ACC112 (cell line): ENCODE data around the gene KLHL17.

ENCODE experiments used
- H2AFZ ChIP-seq: fragments of 200-600 bp; sonication (generic); one replicate; pipeline ENCODE4 v1.6.0; 2017; ENCODE audit warnings: antibody characterized with exemption, low read length; ENCODE audit not compliant: unreplicated experiment
- H3K27ac ChIP-seq: fragments of 200-600 bp; sonication (generic); 2 replicates; pipeline ENCODE4 v1.5.1; 2014; ENCODE audit warnings: low read depth, mild to moderate bottlenecking, antibody characterized with exemption, low read length, moderate library complexity
- H3K27me3 ChIP-seq: fragments of 200-600 bp; sonication (generic); 2 replicates; pipeline ENCODE4 v1.6.1; 2014; ENCODE audit warnings: mild to moderate bottlenecking, antibody characterized with exemption, low read length, moderate library complexity, mixed read lengths; ENCODE audit not compliant: insufficient read depth
- H3K36me3 ChIP-seq: fragments of 200-600 bp; sonication (generic); 2 replicates; pipeline ENCODE4 v1.6.1; 2016; ENCODE audit warnings: mild to moderate bottlenecking, antibody characterized with exemption, low read length, moderate library complexity, mixed read lengths; ENCODE audit not compliant: insufficient read depth
- H3K4me1 ChIP-seq: fragments of 200-600 bp; sonication (generic); one replicate; pipeline ENCODE4 v1.6.1; 2016; ENCODE audit warnings: low read length, mixed read lengths; ENCODE audit not compliant: insufficient read depth, unreplicated experiment, control insufficient read depth
- H3K4me3 ChIP-seq: fragments of 200-600 bp; sonication (generic); 2 replicates; pipeline ENCODE4 v1.5.1; 2014; ENCODE audit warnings: mild to moderate bottlenecking, low read depth, low read length
- H3K79me2 ChIP-seq: fragments of 200-600 bp; sonication (generic); one replicate; pipeline ENCODE4 v1.6.0; 2016; ENCODE audit warnings: low read length; ENCODE audit not compliant: control insufficient read depth, unreplicated experiment, insufficient read depth

The KLHL17 gene

GRCh38 chr1:960363-961131 is at the start of gene KLHL17:
Gene KLHL17 (plus strand): TSS chr1:960584. CDS start chr1:960694, 110 bp downstream.
- Histone ChIP-seq H3K4me1 (peaks cover 6% of the 10 kb centered on the region), H3K4me3 (peak within 1 kb of the TSS; percentile 100), H2AFZ (peak within 1 kb of the TSS; percentile 22), H3K36me3 (no peaks in the 10 kb centered on the region), H3K27me3 (peaks cover 5% of the 10 kb centered on the region; the same call in 1 of the 2 replicates), H3K79me2 (peaks cover 26% of the 10 kb centered on the region), H3K27ac (no peak within 1 kb of the TSS)

GRCh38 chr1:910881-911721 is 49.3 kb upstream of the KLHL17 start:
- H3K79me2 ChIP-seq = no peaks in the 10 kb centered on the region
- peaks cover 6% of the 10 kb centered on the region; the same call in 1 of the 2 replicates for H3K27me3 ChIP-seq
- no peaks in the 10 kb centered on the region for H3K36me3 ChIP-seq
- H3K27ac ChIP-seq = no peak overlapping the region
- H2AFZ ChIP-seq = no peak overlapping the region
- peaks cover 22% of the 10 kb centered on the region for H3K4me1 ChIP-seq
- H3K4me3 ChIP-seq = no peak overlapping the region

- H3K27me3 ChIP-seq = peaks cover 11% of the 10 kb centered on the region; the same call in 1 of the 2 replicates
- no peak overlapping the region for H3K27ac ChIP-seq
Measured at GRCh38 chr1:911875-912739, 48.3 kb upstream of the KLHL17 start.

GRCh38 chr1:912740-913301 is 47.6 kb upstream of the KLHL17 start:
- H3K27me3 ChIP-seq = peaks cover 17% of the 10 kb centered on the region; the same call in 1 of the 2 replicates
- no peaks in the 10 kb centered on the region for H3K79me2 ChIP-seq
- H3K4me1 ChIP-seq = peaks cover 12% of the 10 kb centered on the region

More at GRCh38 chr1:911875-912739, 48.3 kb upstream of the KLHL17 start:
- peaks cover 12% of the 10 kb centered on the region for H3K4me1 ChIP-seq
- H3K36me3 ChIP-seq = no peaks in the 10 kb centered on the region
- no peak overlapping the region for H2AFZ ChIP-seq
- H3K79me2 ChIP-seq = no peaks in the 10 kb centered on the region
- H3K4me3 ChIP-seq = no peak overlapping the region

GRCh38 chr1:913491-914130 is 46.8 kb upstream of the KLHL17 start:
- no peak overlapping the region for H3K27ac ChIP-seq

More at GRCh38 chr1:912740-913301, 47.6 kb upstream of the KLHL17 start:
- Histone ChIP-seq H3K27ac (no peak overlapping the region), H3K4me3 (no peak overlapping the region), H2AFZ (no peak overlapping the region), H3K36me3 (no peaks in the 10 kb centered on the region)

GRCh38 chr1:914131-914890 is 46.1 kb upstream of the KLHL17 start:
- H3K27ac ChIP-seq = no peak overlapping the region
- H2AFZ ChIP-seq = no peak overlapping the region
- peaks cover 12% of the 10 kb centered on the region for H3K4me1 ChIP-seq
- H3K79me2 ChIP-seq = no peaks in the 10 kb centered on the region
- peaks cover 19% of the 10 kb centered on the region; the same call in 1 of the 2 replicates for H3K27me3 ChIP-seq
- H3K36me3 ChIP-seq = no peaks in the 10 kb centered on the region
- no peak overlapping the region for H3K4me3 ChIP-seq

More at GRCh38 chr1:913491-914130, 46.8 kb upstream of the KLHL17 start:
- Histone ChIP-seq H3K36me3 (no peaks in the 10 kb centered on the region), H3K4me1 (peaks cover 12% of the 10 kb centered on the region), H3K79me2 (no peaks in the 10 kb centered on the region), H3K4me3 (no peak overlapping the region), H2AFZ (no peak overlapping the region), H3K27me3 (peaks cover 19% of the 10 kb centered on the region; the same call in 1 of the 2 replicates)

GRCh38 chr1:914891-915280 is 45.5 kb upstream of the KLHL17 start:
- H2AFZ ChIP-seq = no peak overlapping the region
- H3K27me3 ChIP-seq = peaks cover 19% of the 10 kb centered on the region; the same call in 1 of the 2 replicates
- peaks cover 12% of the 10 kb centered on the region for H3K4me1 ChIP-seq
- H3K79me2 ChIP-seq = no peaks in the 10 kb centered on the region
- no peak overlapping the region for H3K27ac ChIP-seq
- no peaks in the 10 kb centered on the region for H3K36me3 ChIP-seq
- H3K4me3 ChIP-seq = no peak overlapping the region

- peaks cover 19% of the 10 kb centered on the region; the same call in 1 of the 2 replicates for H3K27me3 ChIP-seq
Measured at GRCh38 chr1:915295-916172, 44.9 kb upstream of the KLHL17 start.

More at GRCh38 chr1:915295-916172, 44.9 kb upstream of the KLHL17 start:
- no peak overlapping the region for H2AFZ ChIP-seq
- no peak overlapping the region for H3K27ac ChIP-seq
- H3K4me3 ChIP-seq = no peak overlapping the region
- peaks cover 7% of the 10 kb centered on the region for H3K4me1 ChIP-seq
- no peaks in the 10 kb centered on the region for H3K36me3 ChIP-seq
- H3K79me2 ChIP-seq = no peaks in the 10 kb centered on the region
